ENCODE data around the gene SLC16A14.

Gene SLC16A14

DNA sequence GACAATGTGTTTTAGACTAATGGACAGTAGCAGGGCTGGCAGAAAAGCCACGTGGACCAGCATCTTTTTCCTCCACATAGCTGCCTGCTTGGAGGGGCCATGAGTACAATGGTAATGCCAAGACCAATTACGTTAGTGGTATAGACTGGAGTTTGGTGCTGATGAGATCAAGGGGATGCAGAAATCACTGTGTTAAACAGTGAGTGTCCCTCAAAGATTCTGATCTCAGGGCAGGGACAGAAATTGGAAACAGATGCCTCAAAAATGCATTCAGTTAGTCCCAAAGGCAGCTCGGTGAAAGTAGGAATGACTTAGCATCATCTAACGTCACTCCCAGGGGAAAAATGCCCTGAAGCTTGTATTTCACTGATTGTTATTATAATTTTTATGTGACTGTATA, 72.4 kb downstream of the SLC16A14 start:
- no peaks in the 10 kb centered on the region for H3K27me3 ChIP-seq (replicated peaks)
- no peaks in the 10 kb centered on the region for H3K36me3 ChIP-seq (replicated peaks)
- H3K4me3 ChIP-seq (ENCODE audit: low read depth, low read length), result no peak overlapping the region
- no peak for DNase-seq
- in situ Hi-C loops (cut with HindIII; ENCODE audit: low pct_ligation_motif_present, low sequenced_read_pairs), result no loop called here
- TF ChIP-seq, protein P1, sequence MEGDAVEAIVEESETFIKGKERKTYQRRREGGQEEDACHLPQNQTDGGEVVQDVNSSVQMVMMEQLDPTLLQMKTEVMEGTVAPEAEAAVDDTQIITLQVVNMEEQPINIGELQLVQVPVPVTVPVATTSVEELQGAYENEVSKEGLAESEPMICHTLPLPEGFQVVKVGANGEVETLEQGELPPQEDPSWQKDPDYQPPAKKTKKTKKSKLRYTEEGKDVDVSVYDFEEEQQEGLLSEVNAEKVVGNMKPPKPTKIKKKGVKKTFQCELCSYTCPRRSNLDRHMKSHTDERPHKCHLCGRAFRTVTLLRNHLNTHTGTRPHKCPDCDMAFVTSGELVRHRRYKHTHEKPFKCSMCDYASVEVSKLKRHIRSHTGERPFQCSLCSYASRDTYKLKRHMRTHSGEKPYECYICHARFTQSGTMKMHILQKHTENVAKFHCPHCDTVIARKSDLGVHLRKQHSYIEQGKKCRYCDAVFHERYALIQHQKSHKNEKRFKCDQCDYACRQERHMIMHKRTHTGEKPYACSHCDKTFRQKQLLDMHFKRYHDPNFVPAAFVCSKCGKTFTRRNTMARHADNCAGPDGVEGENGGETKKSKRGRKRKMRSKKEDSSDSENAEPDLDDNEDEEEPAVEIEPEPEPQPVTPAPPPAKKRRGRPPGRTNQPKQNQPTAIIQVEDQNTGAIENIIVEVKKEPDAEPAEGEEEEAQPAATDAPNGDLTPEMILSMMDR (IDR thresholded peaks at IDR 0.05; ENCODE audit: low read depth, low read length, missing control alignments), result no peak
- H3K27ac ChIP-seq, result no peak overlapping the region

DNA sequence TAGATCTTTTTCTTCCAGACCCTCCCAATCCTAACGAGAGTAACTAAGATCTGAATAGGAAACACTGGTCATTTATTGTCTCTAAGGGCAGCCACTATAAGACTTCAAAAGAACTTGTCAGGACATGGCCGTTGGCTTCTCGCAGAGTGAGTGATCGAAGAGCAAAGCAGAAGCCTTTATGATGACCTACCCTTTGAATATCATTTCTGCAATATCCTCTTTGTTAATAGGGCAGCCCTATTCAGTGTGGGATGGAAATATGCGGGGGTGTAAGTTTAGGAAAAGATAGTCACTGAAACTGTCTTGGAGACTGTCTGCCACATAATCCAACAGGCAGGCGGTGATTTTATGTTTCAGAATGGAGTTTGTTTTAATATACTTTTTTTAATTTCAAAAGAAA, 75.5 kb downstream of the SLC16A14 start:
- Histone ChIP-seq H3K36me3 (replicated peaks) (no peaks in the 10 kb centered on the region), H3K27me3 (replicated peaks) (no peaks in the 10 kb centered on the region), H3K4me3 (ENCODE audit: low read depth, low read length) (no peak overlapping the region), H3K27ac (no peak overlapping the region)
- TF ChIP-seq, protein P1 (IDR thresholded peaks at IDR 0.05; ENCODE audit: low read depth, low read length, missing control alignments), result no peak
- DNase-seq, result no peak
- in situ Hi-C loops (cut with HindIII; ENCODE audit: low pct_ligation_motif_present, low sequenced_read_pairs), result no loop called here

All from brain microvascular endothelial cell (primary cell).